GM21723 (cell line): ENCODE results near the gene CD1B.
A peak's percentile ranks its signal among the peaks of the same experiment; 100 is the strongest.
"Not testable (repeated sequence)": the region's sequence is repeated elsewhere in the genome, so short reads cannot be mapped to it uniquely, and the experiment has no call there.

ENCODE experiments used
- ATAC-seq: cut with Tn5 transposase; IDR thresholded peaks from one replicate; pipeline ENCODE4 v1.9.1; 2021; ENCODE audit warnings: mild to moderate bottlenecking, moderate library complexity; ENCODE audit not compliant: unreplicated experiment

Gene CD1B

GRCh38 chr1:158331481-158332150 is at the start of gene CD1B:
Gene CD1B (minus strand): TSS chr1:158331531. CDS start chr1:158331423, 108 bp downstream.
- ATAC-seq = no peak

GRCh38 chr1:158374860-158375259 is 43.5 kb upstream of the CD1B start:
- no peak for ATAC-seq

GRCh38 chr1:158374101-158374500 is 42.8 kb upstream of the CD1B start:
- ATAC-seq = not testable (repeated sequence)

GRCh38 chr1:158371188-158371953 is 40.0 kb upstream of the CD1B start:
- ATAC-seq = peak; percentile 97

- ATAC-seq = no peak
Measured at GRCh38 chr1:158366783-158367182, 35.5 kb upstream of the CD1B start.

- ATAC-seq = no peak
Measured at GRCh38 chr1:158362941-158363340, 31.6 kb upstream of the CD1B start.

DNA sequence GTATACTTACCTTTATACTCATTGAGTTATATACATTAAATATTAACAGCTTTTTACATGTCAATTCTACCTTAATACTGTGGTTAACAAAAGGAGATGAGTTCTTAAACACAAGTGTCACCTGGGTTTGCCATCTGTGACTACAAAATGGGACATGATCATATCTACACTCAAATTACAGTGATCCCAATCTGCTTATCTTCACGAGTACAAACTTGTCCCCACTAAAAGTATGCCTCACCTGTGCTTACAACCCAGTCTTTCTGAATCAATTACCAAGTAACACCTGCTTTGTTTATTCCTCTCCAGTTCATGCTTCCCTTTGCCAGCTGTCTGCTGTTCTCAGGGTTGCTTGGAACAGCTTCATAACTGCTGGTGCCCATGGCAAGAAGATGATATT is 31.2 kb upstream of the CD1B start:
- ATAC-seq = no peak

GRCh38 chr1:158357441-158357840 is 26.1 kb upstream of the CD1B start:
- ATAC-seq = no peak

DNA sequence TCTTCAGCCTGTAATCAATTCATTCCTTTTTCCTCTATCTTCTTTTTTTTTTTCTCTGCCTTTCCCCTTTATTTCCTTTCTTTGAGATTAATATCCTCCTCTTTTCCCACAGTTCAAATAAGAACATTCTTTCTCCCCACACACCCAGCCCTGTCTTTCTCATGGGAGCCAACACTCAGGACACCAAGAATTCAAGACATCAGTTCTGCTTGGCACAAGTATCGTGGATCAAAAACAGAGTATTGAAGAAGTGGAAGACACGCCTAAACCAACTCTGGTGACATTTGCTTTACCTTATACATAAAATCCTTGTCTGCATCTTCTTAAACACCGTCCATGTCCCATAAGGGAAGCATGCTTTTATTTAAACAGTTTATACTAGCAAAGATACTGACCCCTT is 25.3 kb upstream of the CD1B start:
- no peak for ATAC-seq

DNA sequence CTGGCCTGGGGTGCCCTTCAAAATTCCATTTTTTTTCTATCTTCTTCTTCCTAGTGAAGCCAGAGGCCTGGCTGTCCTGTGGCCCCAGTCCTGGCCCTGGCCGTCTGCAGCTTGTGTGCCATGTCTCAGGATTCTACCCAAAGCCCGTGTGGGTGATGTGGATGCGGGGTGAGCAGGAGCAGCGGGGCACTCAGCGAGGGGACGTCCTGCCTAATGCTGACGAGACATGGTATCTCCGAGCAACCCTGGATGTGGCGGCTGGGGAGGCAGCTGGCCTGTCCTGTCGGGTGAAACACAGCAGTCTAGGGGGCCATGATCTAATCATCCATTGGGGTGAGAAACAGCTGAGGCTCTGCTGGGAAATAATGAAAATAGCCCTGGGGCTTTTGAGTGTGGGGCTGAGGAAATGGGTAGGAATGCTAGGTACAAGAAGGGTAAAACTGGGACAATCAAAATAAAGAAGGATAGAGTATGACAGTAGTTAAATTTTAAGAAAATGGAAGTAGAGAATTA is 24.5 kb upstream of the CD1B start:
- no peak for ATAC-seq

DNA sequence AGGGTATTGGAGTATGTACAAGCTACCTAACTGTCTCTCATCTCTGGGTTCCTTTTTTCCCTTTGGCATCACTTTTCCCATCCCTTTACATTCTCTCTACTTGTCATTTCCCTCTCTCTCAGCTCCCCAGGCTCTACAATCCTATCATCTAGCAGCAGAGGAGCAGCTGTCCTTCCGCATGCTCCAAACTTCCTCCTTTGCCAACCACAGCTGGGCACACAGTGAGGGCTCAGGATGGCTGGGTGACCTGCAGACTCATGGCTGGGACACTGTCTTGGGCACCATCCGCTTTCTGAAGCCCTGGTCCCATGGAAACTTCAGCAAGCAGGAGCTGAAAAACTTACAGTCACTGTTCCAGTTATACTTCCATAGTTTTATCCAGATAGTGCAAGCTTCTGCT is 22.9 kb upstream of the CD1B start:
- no peak for ATAC-seq

DNA sequence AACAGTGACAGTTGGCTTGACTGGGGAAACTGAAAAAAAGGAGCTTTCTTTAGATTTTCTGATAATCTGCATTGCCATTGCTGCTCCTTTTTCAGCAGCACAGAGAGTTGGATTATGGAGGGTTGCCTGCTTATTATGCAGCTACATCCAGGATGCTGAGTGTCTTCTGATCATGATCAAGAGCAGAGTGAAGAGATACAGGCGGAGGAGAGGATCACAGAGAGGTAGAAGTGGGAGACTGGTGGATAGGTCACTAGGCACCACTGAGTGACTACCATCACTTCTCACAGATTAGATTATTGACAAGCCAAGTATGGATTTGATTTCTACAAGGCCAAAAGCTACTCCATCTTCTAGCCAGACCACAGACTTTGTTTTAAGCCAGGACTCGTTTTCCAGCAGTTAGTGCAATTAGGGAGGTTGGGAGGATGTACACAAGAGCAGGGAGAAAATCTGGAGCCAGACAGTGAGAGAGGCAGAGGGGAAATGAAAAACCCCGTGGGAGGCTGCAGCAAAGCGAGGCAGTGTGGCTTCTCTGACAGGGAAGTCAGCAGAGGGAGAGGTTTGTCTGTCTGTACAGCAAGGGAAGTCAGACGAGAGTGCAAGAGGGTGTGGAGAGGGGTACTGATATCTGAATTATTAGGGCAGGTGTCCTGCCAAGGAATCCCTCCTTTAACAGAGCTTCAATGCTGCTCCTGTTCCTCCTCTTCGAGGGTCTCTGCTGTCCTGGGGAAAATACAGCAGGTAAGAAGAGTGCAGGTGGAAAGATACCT is 22.2 kb upstream of the CD1B start, which contains the start of gene CD1E:
CD1E (plus strand) TSS at position 592 of the 773 bp plus-strand sequence; CDS start at position 687, 95 bp downstream.
- no peak for ATAC-seq

GRCh38 chr1:158348946-158349345 is 17.6 kb upstream of the CD1B start:
- not testable (repeated sequence) for ATAC-seq

GRCh38 chr1:158336413-158336812 is 5.1 kb upstream of the CD1B start:
- ATAC-seq = not testable (repeated sequence)

DNA sequence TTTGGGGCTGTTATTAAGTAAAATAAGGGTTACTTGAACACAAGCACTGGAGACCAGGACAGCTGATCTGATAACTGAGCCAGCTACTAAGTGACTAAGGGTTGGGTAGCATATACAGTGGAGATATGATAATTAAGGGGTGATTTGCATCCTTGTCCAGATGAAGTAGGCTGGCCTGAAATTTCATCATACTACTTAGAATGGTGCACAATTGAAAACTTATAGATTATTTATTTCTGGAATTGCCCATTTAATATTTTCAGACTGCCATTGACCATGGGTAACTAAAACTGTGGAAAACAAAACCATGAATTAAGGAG is 3.8 kb upstream of the CD1B start:
- no peak for ATAC-seq

DNA sequence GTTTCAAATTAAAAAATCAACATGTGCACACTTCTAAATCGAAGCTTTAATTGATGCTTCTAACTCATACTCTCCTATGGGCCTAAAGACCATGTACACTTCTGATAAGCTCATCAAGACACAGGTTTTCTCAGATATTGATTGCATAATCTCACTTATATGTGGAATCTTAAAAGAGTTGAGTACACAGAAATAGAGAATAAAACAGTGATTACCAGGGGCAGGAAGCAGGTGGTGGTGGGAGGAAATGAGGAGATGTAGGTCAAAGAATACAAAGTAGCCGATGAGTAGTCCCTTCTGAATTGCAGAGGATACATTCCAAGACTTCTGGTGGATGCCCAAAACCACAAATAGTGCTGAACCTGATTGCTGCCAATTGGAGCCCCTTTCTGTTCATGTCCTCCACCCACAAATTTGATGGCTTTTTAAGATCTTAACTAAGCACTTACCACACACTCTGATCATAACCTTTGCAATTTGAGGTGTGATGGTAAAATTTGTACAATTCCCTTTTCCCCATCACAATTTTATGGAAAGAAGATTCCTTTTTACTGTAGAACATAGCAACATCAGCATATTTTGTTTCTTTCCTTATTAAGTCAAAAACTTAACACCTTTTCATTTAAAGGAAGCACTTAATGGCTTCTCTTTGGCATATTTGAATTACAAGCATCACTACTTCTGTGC is 3.3 kb upstream of the CD1B start:
- no peak for ATAC-seq

- no peak for ATAC-seq
Measured at GRCh38 chr1:158333405-158334155, 2.2 kb upstream of the CD1B start.

DNA sequence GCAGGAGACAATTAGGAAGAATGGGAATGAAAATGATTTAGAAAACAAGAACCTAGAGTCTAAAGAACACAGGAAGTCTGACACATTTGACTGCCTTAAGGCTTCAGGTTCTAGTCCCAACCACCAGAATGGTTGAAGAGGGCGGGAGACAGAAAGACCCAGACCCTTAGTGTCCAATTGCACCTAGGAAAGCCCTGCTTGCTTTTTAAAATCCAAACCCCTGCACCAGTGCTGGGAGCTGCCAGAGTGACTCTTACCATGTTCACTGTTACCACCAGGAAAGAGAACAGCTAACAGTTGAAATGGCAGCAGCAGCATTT is 265 bp downstream of the CD1B start:
- ATAC-seq = no peak

GRCh38 chr1:158330391-158331105 is 783 bp downstream of the CD1B start:
- ATAC-seq = no peak

DNA sequence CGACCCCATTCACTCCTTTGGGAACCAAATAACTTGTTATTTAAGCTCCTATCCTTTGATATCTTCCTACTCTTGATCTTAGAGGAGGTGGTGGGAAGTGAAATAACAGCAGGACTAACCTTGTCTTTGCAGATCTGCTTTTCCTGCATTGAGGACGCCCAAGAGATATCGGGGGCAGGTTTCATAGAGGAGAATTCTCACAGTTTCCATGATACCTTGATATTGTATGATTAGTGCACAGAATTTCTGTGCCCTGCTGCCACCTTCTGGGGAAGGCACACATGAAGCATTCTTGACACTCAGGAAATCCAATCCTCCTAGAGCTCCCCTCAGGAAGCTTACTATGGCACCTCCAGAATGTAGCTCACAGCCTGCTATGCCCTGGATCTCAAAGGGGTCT is 1.6 kb downstream of the CD1B start:
- ATAC-seq = no peak
